Stomach (tissue), 4 donors: ENCODE data around the gene HDLBP.

Source experiments
- CTCF ChIP-seq, 7 experiments: fragments of 450-650 bp in 4 of 7; fragments of 200-600 bp in 3 of 7; sonication (generic) in 3 of 7; IDR thresholded peaks; one replicate each; pipeline ENCODE4 v1.5.1; 2016 to 2019; ENCODE audit warnings: antibody characterized with exemption in 7 of 7, control low read depth in 2 of 7, mild to moderate bottlenecking in 1 of 7
- EP300 ChIP-seq: sonication (generic); formaldehyde crosslinking; IDR thresholded peaks from one replicate; pipeline ENCODE4 v1.6.1; 2017; ENCODE audit warnings: antibody characterized with exemption
- POLR2A ChIP-seq, 4 donors: fragments of 450-650 bp; IDR thresholded peaks; one replicate each; pipeline ENCODE4 v1.6.1; 2016; ENCODE audit warnings: antibody characterized with exemption in 4 of 4, control low read depth in 2 of 4, mild to moderate bottlenecking in 1 of 4, moderate library complexity in 1 of 4
- POLR2AphosphoS5 ChIP-seq, 3 donors: sonication (generic); formaldehyde crosslinking; IDR thresholded peaks; one replicate each; pipeline ENCODE4 v1.6.1; 2016; ENCODE audit warnings: antibody characterized with exemption in 3 of 3

GRCh38 chr2:241178961-241179360 is 136.5 kb downstream of the HDLBP start:
- no peak for TF ChIP-seq POLR2AphosphoS5 (IDR thresholded peaks at IDR 0.05)
- TF ChIP-seq CTCF (IDR thresholded peaks at IDR 0.05) = no peak
- TF ChIP-seq EP300 = no peak
- TF ChIP-seq POLR2A (IDR thresholded peaks at IDR 0.05) = no peak
